NCI-H187 treated with DMSO at 0.1 percent for 48 hours (cell line): ENCODE data around the gene PHOX2B.
"Not testable (repeated sequence)": the region's sequence is repeated elsewhere in the genome, so short reads cannot be mapped to it uniquely, and the experiment has no call there.

Experiments used
- DNase-seq: peaks from one replicate; lab custom pipeline; 2025; lab: John Stamatoyannopoulos, UW

PHOX2B gene

GRCh38 chr4:41748074-41748570, 403 bp downstream of the PHOX2B start:
- DNase-seq: no peak

DNA sequence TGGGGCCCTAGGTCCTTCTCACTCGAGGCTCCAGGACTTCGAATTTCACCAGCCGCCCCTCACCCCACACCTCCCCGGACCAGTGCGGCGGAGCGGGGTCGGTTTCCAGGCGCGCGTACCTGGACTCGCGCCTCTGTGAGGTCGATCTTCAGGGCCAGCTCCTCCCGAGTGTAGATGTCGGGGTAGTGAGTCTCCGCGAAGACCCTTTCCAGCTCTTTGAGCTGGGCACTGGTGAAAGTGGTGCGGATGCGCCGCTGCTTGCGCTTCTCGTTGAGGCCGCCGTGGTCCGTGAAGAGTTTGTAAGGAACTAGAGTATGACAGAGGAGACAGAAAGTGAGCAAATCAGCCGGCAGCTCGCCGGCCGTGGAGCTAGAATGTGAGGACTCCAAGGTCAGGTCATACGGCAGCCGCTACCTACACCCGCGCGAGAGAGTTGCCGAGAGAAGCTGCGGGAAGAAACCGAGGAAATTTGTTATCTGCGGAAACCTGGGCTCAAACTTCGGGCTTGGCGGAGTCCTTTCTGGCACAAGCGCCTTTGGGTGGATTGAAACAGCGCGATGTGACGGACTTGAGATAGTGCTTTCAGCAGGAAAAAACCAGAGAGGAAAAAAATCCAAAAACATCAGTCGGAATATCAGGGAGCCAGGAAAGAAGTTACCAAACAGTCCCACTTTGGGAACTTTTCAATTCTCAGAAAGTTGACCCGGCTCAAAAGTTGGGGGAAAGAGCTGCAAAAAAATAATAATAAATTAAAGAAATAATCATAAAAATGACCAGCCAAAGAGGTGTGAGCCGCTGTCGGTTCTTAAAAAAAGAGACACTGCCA, 1.1 kb downstream of the PHOX2B start:
- DNase-seq: no peak

- DNase-seq: no peak
These were observed 1.9 kb downstream of the PHOX2B start for GRCh38 chr4:41746440-41747229.

- DNase-seq: no peak
These were observed 2.5 kb downstream of the PHOX2B start for GRCh38 chr4:41746025-41746439.

DNA sequence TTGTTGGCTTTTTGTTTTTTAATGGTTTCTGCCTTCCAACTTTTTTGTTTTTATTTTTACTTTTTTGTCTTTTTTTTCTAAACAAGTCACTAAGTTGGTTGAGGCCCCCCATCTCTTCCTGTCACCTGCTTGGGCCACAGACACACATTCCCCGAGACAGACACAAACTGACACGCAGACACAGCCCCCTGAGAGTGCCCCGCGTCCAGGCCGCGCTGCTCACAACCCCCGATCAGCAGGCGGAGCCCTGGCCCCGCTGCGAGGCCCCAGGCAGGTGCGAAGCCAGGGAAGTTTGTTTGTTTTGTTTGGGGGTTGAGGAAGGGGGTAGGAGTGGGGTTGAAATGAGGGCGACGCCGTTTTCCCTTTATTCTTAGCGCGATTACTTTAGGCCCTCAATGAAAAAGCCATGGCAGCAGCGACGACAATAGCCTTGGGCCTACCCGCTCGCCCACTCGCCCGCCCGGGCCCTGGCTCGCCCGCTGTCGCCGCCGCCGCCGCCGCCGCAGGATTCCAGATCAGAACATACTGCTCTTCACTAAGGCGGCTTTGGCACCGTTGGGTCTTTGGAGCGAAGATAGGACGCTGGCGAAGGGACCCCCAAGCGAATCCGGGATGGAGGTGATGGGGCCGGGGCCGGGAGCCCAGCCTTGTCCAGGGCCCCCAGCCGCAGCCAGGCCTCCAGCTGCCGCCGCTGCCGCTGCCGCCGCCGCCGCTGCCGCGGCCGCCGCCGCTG, 3.1 kb downstream of the PHOX2B start:
- DNase-seq: no peak

DNA sequence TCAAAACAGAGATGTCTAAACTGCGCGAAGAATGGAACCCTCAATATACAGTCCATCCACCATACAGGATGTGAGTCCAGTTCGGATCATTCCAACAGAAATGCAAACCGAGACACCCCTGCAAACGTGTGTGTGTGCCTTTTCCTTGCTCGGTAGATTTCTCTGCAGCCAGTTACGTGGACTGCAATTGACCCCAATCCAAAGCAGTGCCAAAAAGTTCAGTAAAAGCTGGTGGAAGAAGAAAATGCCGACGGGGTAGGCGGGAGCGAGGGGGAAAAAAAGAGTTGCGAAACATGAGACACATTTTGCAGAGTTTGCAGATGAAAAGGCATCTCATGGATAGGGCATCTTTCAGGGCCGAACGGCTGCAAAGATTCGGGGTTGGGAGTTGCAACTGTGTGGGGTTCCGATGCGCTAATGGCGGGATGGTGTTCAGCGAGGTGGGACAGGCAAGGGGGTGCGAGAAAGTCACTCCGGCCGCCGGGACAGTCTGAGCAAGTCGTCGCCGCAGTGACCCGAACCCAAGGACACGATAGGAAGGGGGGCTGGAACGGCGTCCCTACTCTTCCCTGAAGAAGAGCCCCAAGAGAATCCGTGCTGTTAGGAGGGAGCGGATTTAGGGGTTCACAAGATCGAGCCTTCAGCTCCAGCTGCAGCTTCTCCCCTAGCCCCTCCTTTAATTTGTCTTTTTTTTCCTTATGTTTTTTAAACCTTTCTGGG, 3.8 kb downstream of the PHOX2B start:
- DNase-seq: no peak

- DNase-seq: no peak
These were observed 7.2 kb downstream of the PHOX2B start for GRCh38 chr4:41741354-41741753.

DNA sequence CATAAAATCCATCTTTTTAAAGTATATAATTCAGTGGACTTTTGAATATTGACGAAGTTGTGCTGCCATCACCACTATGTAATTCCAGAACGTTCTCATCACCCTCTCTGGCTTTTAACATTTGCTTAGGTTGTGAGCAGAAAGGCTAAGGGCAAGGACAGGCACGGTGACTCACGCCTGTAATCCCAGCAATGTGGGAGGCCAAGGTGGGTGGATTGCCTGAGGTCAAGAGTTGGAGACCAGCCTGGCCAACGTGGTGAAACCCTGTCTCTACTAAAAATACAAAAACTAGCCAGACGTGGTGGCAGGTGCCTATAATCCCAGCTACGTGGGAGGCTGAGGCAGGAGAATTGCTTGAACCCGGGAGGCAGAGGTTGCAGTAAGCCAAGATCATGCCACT, 11.0 kb downstream of the PHOX2B start:
- not testable (repeated sequence) for DNase-seq

DNA sequence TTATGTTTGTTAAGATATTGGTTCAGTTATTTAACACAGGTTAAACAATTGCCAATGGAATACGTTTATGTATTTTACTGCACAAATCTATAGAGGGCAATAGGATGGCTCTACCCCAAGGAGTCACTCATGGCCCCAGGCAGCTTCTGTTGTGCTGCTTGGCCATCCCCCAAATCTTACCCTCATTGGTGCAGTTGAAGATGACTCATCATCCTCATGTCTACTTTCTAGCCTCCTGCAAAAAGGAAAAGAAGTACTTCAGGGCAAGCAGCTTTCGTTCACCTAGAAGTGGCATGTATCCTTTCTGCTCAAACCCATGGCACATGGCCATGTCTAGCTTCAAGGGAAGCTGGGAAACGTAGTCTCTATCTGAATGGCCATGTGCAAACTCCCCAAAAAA, 14.2 kb downstream of the PHOX2B start:
- DNase-seq: no peak

GRCh38 chr4:41731569-41732126, 16.9 kb downstream of the PHOX2B start:
- no peak for DNase-seq

DNA sequence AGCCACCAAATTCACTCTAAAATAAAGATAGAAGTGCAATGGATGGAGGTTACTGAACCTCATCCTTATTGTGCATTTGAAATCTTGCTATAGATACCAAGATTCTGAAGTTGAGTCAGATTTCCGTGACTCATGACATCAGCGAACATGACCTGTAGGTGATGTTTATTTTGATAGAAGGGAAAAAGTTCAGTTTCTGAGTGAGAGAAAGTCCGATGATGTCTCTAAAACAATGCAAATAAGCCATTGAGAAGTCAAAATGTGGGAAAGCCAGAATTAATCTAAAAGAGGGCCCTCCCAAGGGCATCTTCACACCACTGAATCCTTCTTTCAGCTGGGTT, 20.0 kb downstream of the PHOX2B start:
- no peak for DNase-seq

GRCh38 chr4:41727861-41728572, 20.5 kb downstream of the PHOX2B start:
- DNase-seq: no peak

DNA sequence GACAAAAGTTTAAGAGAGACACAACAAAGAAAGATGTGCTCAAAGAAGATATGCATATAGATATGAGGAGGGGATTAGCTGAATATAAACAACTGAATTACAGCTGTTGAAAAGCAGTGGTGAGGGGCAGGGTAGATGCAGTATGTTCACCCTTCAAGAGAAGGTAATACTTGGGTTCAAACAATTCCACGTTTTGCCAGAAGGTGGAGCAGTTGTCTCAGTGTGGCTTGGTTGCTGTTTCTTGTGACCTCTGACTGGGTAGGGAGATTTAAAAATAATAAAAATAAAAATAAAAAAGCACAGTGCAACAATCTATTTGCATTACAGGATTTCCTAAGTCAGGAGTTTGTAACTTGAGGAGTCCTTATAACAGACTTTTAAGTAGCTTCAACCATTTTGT, 23.3 kb downstream of the PHOX2B start:
- no peak for DNase-seq

GRCh38 chr4:41723286-41723685, 25.2 kb downstream of the PHOX2B start:
- DNase-seq: no peak

- no peak for DNase-seq
These were observed 26.3 kb downstream of the PHOX2B start for GRCh38 chr4:41722181-41722580.

GRCh38 chr4:41719417-41719816, 29.1 kb downstream of the PHOX2B start:
- DNase-seq: no peak

- no peak for DNase-seq
These were observed 29.6 kb downstream of the PHOX2B start for GRCh38 chr4:41718907-41719306.

DNA sequence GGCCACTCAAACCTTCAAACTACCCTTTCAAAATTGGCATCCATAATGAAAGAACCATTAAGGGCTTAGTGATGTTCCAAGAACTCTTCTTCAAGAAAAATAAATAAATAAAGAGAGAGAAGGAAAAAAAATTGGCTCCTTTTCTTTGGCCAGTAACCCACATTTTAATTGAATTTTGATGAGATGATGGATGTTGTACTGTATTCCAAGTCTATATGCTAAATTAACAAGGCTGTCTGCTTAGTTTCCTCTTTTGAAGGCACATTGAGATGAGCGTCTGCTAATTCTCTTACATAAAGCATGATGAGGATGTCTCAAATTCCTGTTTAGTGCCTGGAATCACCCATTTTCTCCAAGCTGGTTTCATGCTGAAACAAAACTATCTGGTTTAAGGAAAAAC, 33.4 kb downstream of the PHOX2B start:
- no peak for DNase-seq

DNA sequence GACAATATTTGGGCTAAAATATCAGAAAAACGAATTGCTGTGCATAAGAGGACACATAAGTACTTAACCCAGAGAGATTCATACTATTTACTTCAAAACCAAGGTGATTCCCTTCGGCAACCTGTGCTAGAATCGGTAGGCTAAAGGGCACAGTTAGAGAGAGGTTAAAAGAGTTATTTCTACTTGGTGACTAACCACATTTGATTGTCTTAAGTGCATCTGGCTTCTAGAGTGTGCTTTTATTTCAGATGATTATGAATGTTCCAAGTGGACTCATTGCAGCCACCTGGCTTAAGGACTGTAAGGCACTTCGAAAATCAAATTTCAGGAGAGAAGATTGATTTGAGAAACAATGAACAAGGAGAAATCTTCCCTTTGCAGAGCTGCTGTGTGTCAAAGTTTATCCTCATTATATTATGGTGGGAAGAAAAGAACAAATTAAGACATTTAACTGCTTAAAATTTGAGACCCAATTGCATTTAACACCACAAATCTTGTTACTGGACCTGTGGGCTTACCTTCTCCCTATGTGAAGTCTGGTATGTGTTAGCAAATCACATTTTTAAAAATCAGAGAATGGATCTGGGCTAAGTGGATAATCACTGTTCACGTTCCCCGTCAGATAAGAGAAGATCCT, 34.0 kb downstream of the PHOX2B start:
- DNase-seq: peak; percentile 94

DNA sequence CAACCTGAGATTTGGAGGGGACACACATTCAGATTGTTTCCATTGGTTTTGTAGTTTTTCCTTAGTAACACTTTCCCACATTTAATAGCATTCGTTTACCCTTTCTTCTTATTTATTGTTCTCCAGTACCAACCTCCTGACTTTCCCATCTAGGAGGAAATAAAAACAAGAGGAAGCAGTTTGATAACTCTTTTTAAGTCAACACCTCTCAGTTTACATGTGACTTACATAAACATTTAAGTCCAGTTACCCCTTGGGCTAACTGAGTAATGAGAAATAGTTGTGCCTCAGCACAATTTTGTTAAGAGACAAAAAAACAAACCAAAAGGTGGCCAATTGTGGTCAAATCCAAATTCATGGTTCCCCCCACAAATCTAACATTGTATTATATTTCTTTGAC, 34.8 kb downstream of the PHOX2B start:
- DNase-seq: no peak
